ENCODE data around the gene TMEM131L.

DNA sequence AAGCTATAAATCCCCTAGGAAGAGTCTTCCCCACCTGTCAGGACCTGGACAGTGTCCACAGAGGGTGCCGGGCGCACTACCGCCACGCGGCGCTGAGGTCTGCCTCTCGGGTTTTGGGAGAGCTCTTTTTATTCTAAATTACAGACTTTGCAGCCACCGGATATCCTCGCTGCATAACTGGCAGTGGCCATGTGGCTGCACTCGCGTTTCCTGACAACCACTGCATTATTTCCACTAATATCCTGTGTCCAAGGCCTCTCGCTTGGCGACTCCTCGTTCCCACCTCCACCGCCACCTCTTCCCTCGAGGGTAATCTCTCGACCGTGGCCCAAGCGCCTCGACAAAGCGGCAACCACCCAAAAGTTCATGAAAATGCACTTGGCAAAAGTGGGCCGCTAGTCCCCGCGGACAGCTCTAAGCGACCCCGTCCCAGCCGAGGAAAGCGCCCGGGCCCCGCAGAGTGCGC, 512 bp upstream of the TMEM131L start:
- TF ChIP-seq, protein P1, sequence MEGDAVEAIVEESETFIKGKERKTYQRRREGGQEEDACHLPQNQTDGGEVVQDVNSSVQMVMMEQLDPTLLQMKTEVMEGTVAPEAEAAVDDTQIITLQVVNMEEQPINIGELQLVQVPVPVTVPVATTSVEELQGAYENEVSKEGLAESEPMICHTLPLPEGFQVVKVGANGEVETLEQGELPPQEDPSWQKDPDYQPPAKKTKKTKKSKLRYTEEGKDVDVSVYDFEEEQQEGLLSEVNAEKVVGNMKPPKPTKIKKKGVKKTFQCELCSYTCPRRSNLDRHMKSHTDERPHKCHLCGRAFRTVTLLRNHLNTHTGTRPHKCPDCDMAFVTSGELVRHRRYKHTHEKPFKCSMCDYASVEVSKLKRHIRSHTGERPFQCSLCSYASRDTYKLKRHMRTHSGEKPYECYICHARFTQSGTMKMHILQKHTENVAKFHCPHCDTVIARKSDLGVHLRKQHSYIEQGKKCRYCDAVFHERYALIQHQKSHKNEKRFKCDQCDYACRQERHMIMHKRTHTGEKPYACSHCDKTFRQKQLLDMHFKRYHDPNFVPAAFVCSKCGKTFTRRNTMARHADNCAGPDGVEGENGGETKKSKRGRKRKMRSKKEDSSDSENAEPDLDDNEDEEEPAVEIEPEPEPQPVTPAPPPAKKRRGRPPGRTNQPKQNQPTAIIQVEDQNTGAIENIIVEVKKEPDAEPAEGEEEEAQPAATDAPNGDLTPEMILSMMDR (IDR thresholded peaks at IDR 0.05): 0 out of 2 replicates have a peak, but pooled peaks have one; percentile 8
- TF ChIP-seq ZFX (IDR thresholded peaks at IDR 0.05; ENCODE audit: borderline replicate concordance): no peak
